AG04450 (cell line): Measurements from ENCODE around the gene FCHO1. TPM values are rescaled to one million over a fixed set of nuclear protein-coding genes. Genes with fewer than 3 reads are reported as not detected.

Experiments used
- CTCF ChIA-PET: fragments of 300-600, 350-600 bp; formaldehyde crosslinking; extraction: SDS; loops from one replicate; lab custom pipeline; 2022; ENCODE audit warnings: antibody characterized with exemption, inconsistent platforms; lab: Charles Lee
- POLR2A ChIA-PET: fragments of 350-600 bp; formaldehyde crosslinking; extraction: SDS; loops from one replicate; lab custom pipeline; 2021; ENCODE audit warnings: antibody characterized with exemption, inconsistent platforms; lab: Yijun Ruan, JAX
- DNase-seq: peaks from one replicate; pipeline ENCODE4 v3.0.0-alpha.2; 2011; ENCODE audit warnings: low read depth, low spot score
- H3K27ac ChIP-seq: one replicate; pipeline ENCODE4 v1.5.1; 2012; ENCODE audit warnings: low read depth, low read length, control low read depth
- H3K27me3 ChIP-seq: one replicate; pipeline ENCODE4 v1.6.0; 2012; ENCODE audit warnings: low read length; ENCODE audit not compliant: control insufficient read depth, insufficient read depth
- H3K4me3 ChIP-seq: 2 replicates; pipeline ENCODE4 v1.5.1; 2011; ENCODE audit warnings: mild to moderate bottlenecking, low read depth, low read length, control low read depth
- H3K9me3 ChIP-seq: 2 replicates; pipeline ENCODE4 v1.5.1; 2012; ENCODE audit warnings: low read length; ENCODE audit not compliant: control insufficient read depth, insufficient read depth
- polyA plus RNA-seq: library from polyadenylated mRNA; depleted of rRNA; stranded (reverse); fragments of >200 nt; gene quantifications from 2 replicates; pipeline ENCODE4 v1.2.3, GENCODE V29; 2011
- TF ChIP-seq, protein P1 (sequence below): IDR thresholded peaks from 2 replicates; pipeline ENCODE4 v1.5.1; 2011; ENCODE audit warnings: low read depth, low read length, control low read depth, inconsistent platforms

Gene FCHO1
- polyA plus RNA-seq, 1 experiment, result 0.15 TPM

DNA sequence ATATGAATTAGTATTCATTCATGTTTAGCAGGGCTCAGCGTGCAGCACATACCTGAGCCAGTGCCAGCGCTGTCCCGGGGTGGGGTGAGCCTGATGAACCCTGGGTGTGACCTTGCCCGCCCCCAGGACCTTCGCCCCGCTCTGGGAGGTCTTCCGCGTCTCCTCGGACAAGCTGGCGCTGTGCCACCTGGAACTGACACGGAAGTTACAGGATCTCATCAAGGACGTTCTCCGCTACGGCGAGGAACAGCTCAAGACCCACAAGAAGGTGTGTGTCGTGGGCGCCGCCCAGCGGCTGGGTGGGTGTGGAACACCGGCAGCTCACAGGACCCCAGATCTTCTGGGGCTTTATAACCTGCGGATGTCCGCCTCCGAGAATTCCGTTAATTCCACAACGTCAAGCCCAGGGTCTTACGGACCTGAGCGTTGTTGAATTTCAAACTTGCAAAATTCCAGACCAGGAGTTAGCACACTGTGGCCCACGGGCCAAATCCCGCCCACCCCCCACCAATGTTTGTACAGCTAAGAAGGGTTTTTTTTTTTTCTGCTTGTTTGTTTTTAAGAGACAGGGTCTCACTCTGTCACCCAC lies 15.4 kb downstream of the FCHO1 start:
- TF ChIP-seq, protein P1, sequence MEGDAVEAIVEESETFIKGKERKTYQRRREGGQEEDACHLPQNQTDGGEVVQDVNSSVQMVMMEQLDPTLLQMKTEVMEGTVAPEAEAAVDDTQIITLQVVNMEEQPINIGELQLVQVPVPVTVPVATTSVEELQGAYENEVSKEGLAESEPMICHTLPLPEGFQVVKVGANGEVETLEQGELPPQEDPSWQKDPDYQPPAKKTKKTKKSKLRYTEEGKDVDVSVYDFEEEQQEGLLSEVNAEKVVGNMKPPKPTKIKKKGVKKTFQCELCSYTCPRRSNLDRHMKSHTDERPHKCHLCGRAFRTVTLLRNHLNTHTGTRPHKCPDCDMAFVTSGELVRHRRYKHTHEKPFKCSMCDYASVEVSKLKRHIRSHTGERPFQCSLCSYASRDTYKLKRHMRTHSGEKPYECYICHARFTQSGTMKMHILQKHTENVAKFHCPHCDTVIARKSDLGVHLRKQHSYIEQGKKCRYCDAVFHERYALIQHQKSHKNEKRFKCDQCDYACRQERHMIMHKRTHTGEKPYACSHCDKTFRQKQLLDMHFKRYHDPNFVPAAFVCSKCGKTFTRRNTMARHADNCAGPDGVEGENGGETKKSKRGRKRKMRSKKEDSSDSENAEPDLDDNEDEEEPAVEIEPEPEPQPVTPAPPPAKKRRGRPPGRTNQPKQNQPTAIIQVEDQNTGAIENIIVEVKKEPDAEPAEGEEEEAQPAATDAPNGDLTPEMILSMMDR, result peak; percentile 94
- POLR2A ChIA-PET, result interaction anchor here (0.7 to 0.9 kb wide), 2 partner anchors 28 to 227 kb away, joined by 3 read pairs; partner anchors contain the start of gene B3GNT3
- peak overlapping the region; percentile 41 for H3K4me3 ChIP-seq
- H3K27me3 ChIP-seq, result no peaks in the 10 kb centered on the region
- no peaks in the 10 kb centered on the region; the same call in 1 of the 2 replicates for H3K9me3 ChIP-seq
- H3K27ac ChIP-seq, result no peak overlapping the region
- CTCF ChIA-PET, result interaction anchor here (0.6 to 2.9 kb wide), 29 partner anchors 8 to 588 kb away, joined by 3 to 33 read pairs (median 6); partner anchors contain the start of genes MAP1S, PGLS and RPL18A
- peak; percentile 32 for DNase-seq

DNA sequence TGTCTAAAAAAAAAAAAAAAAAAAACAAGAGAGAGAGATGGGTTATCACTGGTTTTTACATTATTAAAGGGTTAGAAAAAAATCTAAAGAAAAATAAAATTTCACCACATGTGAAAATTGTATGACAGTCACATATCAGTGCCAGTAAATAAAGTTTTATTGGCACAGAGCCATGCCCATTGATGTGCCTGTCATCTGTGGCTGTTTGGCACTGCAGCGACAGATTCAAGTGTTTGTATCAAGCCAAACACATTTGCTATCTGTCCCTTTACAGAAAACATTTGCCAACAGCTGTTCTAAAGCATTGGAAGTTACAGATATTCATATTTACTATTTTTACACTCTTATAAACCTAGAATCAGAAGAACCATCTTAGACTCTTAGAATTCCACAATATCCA lies 16.3 kb downstream of the FCHO1 start:
- POLR2A ChIA-PET, result no interaction called here
- Histone ChIP-seq H3K27me3 (no peaks in the 10 kb centered on the region), H3K4me3 (no peak overlapping the region), H3K27ac (no peak overlapping the region), H3K9me3 (peaks cover 2% of the 10 kb centered on the region; the same call in 1 of the 2 replicates)
- no peak for DNase-seq
- TF ChIP-seq, protein P1, result no peak
- CTCF ChIA-PET, result interaction anchor here (0.5 to 2.9 kb wide), 16 partner anchors 9 to 587 kb away, joined by 3 to 33 read pairs (median 6); partner anchors contain the start of gene MAP1S

DNA sequence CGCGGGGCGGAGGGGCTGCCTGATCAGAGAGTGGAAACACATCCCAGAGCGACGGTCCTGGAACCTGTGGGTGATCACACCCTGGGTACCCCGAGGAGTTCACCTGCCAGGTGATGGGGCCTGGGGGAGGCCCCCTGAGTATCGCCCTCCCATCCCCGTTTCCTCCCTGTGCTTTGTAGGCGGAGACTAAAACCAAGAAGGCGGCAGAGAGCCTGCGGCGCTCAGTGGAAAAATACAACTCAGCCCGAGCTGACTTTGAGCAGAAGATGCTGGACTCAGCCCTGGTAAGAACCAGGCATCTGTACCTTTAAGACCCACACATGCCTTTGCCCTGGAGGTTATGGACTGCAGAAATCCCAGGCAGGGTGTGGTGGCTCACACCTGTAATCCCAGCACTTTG lies 19.3 kb downstream of the FCHO1 start:
- H3K27ac ChIP-seq, result no peak overlapping the region
- peaks cover 4% of the 10 kb centered on the region for H3K27me3 ChIP-seq
- no peak for DNase-seq
- TF ChIP-seq, protein P1, result no peak
- ChIA-PET CTCF (no interaction called here), POLR2A (no interaction called here)
- peaks cover 2% of the 10 kb centered on the region; the same call in 1 of the 2 replicates for H3K9me3 ChIP-seq
- H3K4me3 ChIP-seq, result no peak overlapping the region

DNA sequence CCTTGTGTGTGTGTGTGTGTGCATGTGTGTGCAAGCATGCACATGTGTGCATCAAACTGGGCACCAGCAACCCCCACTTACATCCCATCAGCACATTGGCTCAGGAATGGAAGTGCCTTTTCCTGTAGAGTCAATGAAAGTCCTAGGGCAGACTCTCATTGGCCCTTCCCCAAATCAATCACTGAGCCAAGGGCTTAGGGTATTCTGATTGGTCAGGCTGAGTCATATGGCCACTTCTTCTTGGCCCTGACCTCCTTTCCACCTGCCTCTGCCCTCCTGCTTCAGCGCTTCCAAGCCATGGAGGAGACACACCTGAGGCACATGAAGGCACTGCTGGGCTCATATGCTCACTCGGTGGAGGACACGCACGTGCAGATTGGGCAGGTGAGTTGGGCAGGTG lies 20.9 kb downstream of the FCHO1 start:
- TF ChIP-seq, protein P1, result no peak
- DNase-seq, result no peak
- no peak overlapping the region for H3K4me3 ChIP-seq
- POLR2A ChIA-PET, result no interaction called here
- CTCF ChIA-PET, result no interaction called here
- peaks cover 4% of the 10 kb centered on the region for H3K27me3 ChIP-seq
- H3K27ac ChIP-seq, result no peak overlapping the region
- peaks cover 2% of the 10 kb centered on the region; the same call in 1 of the 2 replicates for H3K9me3 ChIP-seq

DNA sequence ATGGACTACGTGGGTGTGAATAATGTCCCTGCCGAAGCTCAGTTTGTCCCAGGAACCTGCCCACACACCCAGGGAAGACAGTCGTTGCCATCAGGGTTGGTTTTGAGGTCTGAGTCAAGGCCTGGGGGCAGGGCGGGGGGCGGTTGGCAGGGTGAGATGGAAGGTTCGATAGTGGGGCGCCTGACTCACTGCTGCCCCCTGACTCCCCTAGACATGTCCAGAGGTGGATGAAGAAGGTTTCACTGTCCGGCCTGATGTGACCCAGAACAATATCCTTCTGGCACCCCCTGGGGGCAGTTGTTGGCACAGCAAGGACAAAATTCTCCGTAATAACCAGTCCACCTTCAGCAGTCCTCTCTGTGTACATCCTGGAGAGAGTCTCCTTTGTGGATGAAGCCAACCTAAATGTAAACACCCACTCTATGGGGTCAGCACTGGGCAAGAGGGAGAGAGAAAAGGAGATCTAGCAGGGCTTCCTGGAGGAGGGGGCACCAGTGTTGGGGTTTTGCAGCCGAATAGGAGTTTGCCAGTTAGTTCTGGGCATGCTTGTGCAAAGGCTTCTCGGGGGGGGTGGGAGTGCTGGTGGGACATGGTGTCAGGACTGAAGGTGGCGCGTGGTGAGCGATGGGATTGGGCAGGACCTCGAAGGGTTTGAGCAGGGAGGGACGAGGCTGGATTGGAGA lies 24.1 kb downstream of the FCHO1 start:
- CTCF ChIA-PET, result interaction anchor here (0.5 to 2.0 kb wide), 8 partner anchors 9 to 321 kb away, joined by 3 to 8 read pairs (median 3); no protein-coding TSS in a partner anchor
- no peak for DNase-seq

More for the DNA sequence above, 24.1 kb downstream of the FCHO1 start:
- peaks cover 2% of the 10 kb centered on the region; the same call in 1 of the 2 replicates for H3K9me3 ChIP-seq
- peaks cover 4% of the 10 kb centered on the region for H3K27me3 ChIP-seq
- POLR2A ChIA-PET, result no interaction called here
- H3K4me3 ChIP-seq, result no peak overlapping the region
- TF ChIP-seq, protein P1, result peak; percentile 67
- no peak overlapping the region for H3K27ac ChIP-seq
